ENCODE results near the gene PTPN23.

PTPN23 gene

DNA sequence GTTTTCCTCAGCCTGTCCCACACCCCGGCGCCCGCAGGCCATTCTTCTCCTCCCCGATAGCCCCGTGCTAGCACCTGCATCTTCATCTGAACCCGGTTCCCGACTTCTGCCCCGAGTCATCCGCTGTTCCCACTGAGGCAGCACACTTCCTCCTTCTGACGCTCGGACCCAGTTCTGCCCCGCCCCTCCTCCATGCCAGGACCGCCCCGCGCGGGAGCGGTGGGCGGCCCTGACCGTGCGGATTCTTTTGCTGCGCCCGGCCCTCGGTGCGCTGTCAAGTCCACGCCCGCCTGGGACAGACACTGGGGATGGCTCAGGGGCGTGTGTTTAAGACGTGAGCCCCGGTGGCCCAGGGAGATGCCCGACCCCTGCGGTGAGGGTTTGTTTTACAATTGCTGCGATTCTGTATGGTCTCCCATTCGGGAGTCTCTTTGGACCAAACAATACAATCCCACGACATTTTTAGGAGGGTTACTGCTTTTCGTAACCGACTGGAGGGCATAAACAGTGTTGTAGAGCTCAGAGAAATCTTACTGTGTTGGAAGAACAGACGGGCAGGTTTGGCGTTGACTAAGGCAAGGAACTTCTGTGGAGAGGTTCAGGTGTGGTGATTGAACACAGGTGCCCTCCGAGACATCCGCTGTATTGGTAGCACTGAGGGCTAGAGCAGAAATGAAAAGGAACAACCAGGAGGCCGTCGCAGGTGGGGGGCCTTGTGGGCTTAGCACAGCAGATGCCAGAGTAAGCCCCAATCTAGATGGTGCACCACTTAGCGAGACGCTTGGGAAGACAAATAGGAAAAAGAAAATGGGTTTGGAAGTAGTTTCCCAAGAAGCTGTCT lies 716 bp downstream of the PTPN23 start:
- TF ChIP-seq CTCF (IDR thresholded peaks at IDR 0.05; ENCODE audit: unreplicated experiment in 3 of 3): no peak
- peaks cover 14% of the 10 kb centered on the region for H3K36me3 Mint-ChIP-seq (ENCODE audit: low read depth)
- H3K9me3 Mint-ChIP-seq: no peaks in the 10 kb centered on the region
- no peaks in the 10 kb centered on the region for H3K27me3 Mint-ChIP-seq (ENCODE audit: low read depth)
- peak overlapping the region; percentile 96 to 99 (median 97) for H3K4me3 Mint-ChIP-seq
- H3K27ac Mint-ChIP-seq: peak overlapping the region; percentile 96 to 99 (median 99)
- peaks cover 35% of the 10 kb centered on the region for H3K4me1 Mint-ChIP-seq

- peaks cover 35% of the 10 kb centered on the region for H3K4me1 Mint-ChIP-seq
- no peak overlapping the region for H3K27ac Mint-ChIP-seq
- no peak for TF ChIP-seq CTCF (IDR thresholded peaks at IDR 0.05; ENCODE audit: unreplicated experiment in 3 of 3)
- no peaks in the 10 kb centered on the region for H3K27me3 Mint-ChIP-seq (ENCODE audit: low read depth)
- peaks cover 23% of the 10 kb centered on the region for H3K36me3 Mint-ChIP-seq (ENCODE audit: low read depth)
- H3K9me3 Mint-ChIP-seq: no peaks in the 10 kb centered on the region
- H3K4me3 Mint-ChIP-seq: no peak overlapping the region
Observed at GRCh38 chr3:47384425-47384824, 3.6 kb downstream of the PTPN23 start.

DNA sequence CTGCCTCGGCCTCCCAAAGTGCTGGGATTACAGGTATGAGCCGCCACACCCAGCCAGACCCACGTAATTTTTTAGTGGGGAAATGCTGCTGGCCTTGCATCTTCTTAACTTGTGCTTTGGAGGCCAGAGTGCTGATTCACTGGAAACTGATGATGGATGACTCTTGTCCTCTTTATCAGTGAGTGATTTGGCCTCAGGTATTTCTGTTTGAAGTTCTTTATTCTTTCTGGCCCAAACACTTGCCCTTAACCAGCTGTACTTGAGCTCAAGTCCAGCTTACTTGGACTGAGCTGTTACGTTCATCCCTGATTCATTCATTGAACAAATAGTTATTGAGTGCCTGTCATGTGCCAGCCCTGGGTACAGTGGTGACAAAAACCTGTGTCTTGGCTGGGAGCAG lies 4.2 kb downstream of the PTPN23 start:
- H3K9me3 Mint-ChIP-seq: no peaks in the 10 kb centered on the region
- peaks cover 29% of the 10 kb centered on the region for H3K4me1 Mint-ChIP-seq
- peaks cover 23% of the 10 kb centered on the region for H3K36me3 Mint-ChIP-seq (ENCODE audit: low read depth)
- no peak for TF ChIP-seq CTCF (IDR thresholded peaks at IDR 0.05; ENCODE audit: unreplicated experiment in 3 of 3)
- no peak overlapping the region for H3K4me3 Mint-ChIP-seq
- H3K27ac Mint-ChIP-seq: no peak overlapping the region
- H3K27me3 Mint-ChIP-seq (ENCODE audit: low read depth): no peaks in the 10 kb centered on the region

- H3K9me3 Mint-ChIP-seq: no peaks in the 10 kb centered on the region
- H3K27me3 Mint-ChIP-seq (ENCODE audit: low read depth): no peaks in the 10 kb centered on the region
- H3K36me3 Mint-ChIP-seq (ENCODE audit: low read depth): peaks cover 26% of the 10 kb centered on the region
- peaks cover 22% of the 10 kb centered on the region for H3K4me1 Mint-ChIP-seq
- no peak for TF ChIP-seq CTCF (IDR thresholded peaks at IDR 0.05; ENCODE audit: unreplicated experiment in 3 of 3)
- peak overlapping the region in 1 of 3 experiments; percentile 19 for H3K27ac Mint-ChIP-seq
- H3K4me3 Mint-ChIP-seq: peak overlapping the region in 2 of 3 experiments; percentile 51 to 59
Observed at GRCh38 chr3:47385796-47386195, 5.0 kb downstream of the PTPN23 start.

- no peak overlapping the region for H3K4me3 Mint-ChIP-seq
- H3K36me3 Mint-ChIP-seq (ENCODE audit: low read depth): peaks cover 18% of the 10 kb centered on the region
- no peaks in the 10 kb centered on the region for H3K9me3 Mint-ChIP-seq
- no peaks in the 10 kb centered on the region for H3K27me3 Mint-ChIP-seq (ENCODE audit: low read depth)
- H3K27ac Mint-ChIP-seq: no peak overlapping the region
- H3K4me1 Mint-ChIP-seq: peaks cover 15% of the 10 kb centered on the region
- TF ChIP-seq CTCF (IDR thresholded peaks at IDR 0.05; ENCODE audit: unreplicated experiment in 3 of 3): no peak
Observed at GRCh38 chr3:47392933-47393332, 12.1 kb downstream of the PTPN23 start.
